ENCODE results near the gene LY6G5B.
A peak's percentile ranks its signal among the peaks of the same experiment; 100 is the strongest.

LY6G5B gene

DNA sequence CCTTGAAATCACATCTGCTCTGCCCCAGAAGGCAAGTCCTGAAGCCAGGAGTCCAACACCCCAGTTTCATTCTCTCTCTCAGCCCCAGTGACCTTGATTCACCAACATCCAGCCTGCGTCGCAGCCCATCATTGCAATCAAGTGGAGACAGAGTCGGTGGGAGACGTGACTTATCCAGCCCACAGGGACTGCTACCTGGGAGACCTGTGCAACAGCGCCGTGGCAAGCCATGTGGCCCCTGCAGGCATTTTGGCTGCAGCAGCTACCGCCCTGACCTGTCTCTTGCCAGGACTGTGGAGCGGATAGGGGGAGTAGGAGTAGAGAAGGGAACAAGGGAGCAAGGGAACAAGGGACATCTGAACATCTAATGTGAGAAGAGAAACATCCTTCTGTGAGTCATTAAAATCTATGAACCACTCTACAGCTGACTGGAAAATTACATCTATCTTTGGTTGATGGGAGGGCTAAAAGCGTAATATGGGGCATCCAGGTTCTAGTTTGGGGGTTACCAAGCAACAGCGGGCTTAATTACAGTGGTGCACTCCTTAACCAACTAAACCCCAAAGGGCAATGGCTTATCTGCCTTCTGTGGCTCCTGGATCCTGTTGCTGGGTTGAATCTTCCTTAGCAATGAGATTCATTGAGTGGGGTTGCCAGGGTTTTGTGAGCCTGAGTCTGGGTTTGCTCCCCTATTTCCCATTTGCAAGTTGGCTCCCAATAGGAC lies 47.9 kb downstream of the LY6G5B start:
- DNase-seq (ENCODE audit: low read depth) = no peak
- H3K4me3 ChIP-seq (ENCODE audit: low read length) = no peak overlapping the region
- TF ChIP-seq, protein P1, sequence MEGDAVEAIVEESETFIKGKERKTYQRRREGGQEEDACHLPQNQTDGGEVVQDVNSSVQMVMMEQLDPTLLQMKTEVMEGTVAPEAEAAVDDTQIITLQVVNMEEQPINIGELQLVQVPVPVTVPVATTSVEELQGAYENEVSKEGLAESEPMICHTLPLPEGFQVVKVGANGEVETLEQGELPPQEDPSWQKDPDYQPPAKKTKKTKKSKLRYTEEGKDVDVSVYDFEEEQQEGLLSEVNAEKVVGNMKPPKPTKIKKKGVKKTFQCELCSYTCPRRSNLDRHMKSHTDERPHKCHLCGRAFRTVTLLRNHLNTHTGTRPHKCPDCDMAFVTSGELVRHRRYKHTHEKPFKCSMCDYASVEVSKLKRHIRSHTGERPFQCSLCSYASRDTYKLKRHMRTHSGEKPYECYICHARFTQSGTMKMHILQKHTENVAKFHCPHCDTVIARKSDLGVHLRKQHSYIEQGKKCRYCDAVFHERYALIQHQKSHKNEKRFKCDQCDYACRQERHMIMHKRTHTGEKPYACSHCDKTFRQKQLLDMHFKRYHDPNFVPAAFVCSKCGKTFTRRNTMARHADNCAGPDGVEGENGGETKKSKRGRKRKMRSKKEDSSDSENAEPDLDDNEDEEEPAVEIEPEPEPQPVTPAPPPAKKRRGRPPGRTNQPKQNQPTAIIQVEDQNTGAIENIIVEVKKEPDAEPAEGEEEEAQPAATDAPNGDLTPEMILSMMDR (conservative IDR thresholded peaks at IDR 0.05; ENCODE audit: low read length) = no peak

DNA sequence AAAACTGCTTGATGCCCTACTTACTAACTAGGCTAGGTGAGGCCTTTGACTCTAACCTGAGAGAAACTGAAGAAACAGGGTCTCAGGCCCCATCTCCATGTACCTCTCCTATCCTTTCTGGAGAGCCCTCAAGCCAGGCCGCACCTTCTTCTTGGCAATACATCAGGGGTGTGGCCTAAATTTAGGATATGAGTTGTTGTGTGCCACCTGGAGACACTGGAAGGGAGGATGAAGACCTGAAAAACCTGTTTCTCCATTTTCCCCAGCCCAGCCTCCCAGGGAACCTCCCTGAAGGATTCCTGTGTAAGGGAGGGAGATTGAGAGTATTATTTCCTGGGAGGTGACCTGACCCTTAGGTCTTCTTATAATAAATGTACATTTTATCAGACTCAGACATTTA lies 48.5 kb downstream of the LY6G5B start:
- TF ChIP-seq, protein P1 (conservative IDR thresholded peaks at IDR 0.05; ENCODE audit: low read length) = no peak
- no peak for DNase-seq (ENCODE audit: low read depth)
- H3K4me3 ChIP-seq (ENCODE audit: low read length) = no peak overlapping the region

DNA sequence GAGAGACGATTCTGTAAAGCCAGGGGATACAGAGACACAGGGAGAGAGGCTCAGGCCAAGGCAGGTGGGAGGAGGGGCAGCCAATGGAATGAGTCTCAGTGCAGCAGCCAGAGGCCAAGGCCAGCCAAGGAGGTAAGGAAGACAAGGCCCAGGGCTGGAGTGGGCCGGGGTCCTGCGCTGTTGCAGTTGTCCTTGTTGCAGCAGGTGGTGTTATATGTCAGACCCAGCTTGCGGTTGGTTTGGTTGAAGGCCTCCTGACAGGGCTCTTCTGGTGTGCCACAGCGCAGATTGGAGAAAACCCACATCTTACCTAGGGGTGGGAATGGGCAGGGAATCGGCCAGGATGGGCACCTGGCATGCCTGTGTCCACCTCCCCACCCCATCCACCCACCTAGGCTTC lies 49.2 kb downstream of the LY6G5B start:
- DNase-seq (ENCODE audit: low read depth) = no peak
- H3K4me3 ChIP-seq (ENCODE audit: low read length) = no peak overlapping the region
- TF ChIP-seq, protein P1 (conservative IDR thresholded peaks at IDR 0.05; ENCODE audit: low read length) = no peak

DNA sequence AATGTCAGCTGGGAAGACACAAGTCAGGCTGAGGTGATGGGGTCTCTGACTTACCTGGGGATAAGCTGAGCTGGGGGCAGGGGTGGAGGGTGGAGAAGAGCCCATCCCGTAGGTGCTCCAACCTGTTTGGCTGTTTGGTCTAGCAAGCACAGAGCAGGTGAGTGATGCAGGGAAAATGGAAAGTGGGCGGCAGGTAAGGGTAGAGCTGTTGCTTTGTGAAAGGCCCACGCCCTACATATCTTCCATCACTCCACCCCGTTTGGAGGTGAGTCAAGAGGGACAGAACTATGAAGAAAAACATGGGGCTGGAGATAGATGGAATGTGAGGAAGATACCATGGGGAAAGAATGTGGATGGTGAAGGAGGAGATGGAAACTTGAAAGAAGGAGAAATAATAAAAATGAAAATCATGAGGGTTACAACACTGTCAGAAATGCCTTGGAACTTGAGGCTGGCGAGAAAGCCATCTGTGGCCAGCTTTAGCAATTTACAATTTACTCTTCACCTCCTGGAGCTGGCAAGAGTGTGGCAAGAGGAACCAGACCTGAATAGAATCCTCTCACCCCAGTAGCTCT lies 50.5 kb downstream of the LY6G5B start:
- TF ChIP-seq, protein P1 (conservative IDR thresholded peaks at IDR 0.05; ENCODE audit: low read length) = no peak
- no peak overlapping the region for H3K4me3 ChIP-seq (ENCODE audit: low read length)
- DNase-seq (ENCODE audit: low read depth) = peak; percentile 42

DNA sequence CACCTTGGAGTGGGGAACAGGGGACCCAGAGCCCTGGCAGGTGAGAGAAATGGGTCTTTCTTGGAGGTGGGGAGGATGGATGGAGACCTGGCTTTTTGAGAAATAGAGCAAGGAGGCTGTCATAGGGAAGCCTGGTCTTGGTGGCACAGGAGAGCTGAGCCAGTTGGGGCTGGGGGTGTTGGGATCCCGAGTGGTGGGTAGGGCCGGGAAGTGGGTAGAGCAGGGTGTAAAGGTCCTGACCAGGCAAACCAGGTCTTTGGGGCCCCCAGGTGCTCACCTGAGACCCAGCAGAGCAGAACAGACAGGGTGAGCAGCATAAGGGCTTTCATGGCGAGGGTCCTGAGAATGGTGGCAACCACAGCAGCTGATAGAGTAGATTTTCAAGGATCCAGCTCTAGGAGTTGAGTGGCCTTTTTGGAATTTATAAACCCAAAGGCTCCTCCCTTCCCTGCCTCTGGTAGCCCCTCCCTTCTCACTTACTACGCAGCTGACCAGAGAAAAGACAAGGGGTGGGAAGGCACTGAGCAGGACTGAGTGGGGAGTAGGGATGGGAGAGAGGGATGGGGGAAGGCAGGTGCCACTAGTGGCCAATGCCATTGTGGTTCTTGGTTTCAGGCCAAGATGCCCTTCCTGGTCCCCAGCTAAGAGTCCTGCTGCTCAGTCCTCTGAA lies 51.7 kb downstream of the LY6G5B start, which contains the start of gene LY6G6C:
TSS of gene LY6G6C (minus strand) at position 396 of the 670 bp plus-strand sequence. CDS start at position 329, 67 bp downstream.
- TF ChIP-seq, protein P1 (conservative IDR thresholded peaks at IDR 0.05; ENCODE audit: low read length) = no peak
- no peak within 1 kb of the TSS for H3K4me3 ChIP-seq (ENCODE audit: low read length)
- DNase-seq (ENCODE audit: low read depth) = no peak

DNA sequence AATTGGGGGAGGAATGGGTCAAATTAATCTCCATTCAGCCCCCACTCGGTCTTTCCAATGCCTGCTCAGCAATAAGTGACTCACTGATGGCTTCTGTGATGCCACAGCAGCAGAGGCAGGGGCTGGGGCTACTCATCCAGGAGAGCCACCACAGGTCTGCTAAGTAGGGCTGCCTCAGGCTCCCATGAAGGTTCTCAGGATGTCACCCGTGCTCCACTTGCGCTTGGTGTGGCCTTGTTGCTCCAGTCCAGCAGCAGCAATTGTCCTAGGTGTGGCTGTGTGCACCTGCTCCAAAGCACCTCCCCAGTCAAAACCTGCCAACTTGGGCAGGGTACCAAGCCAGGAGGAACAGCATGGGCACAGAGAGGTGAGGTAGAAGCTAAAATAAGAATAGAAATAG lies 52.4 kb downstream of the LY6G5B start:
- DNase-seq (ENCODE audit: low read depth) = no peak
- H3K4me3 ChIP-seq (ENCODE audit: low read length) = no peak overlapping the region
- TF ChIP-seq, protein P1 (conservative IDR thresholded peaks at IDR 0.05; ENCODE audit: low read length) = no peak

Measured in AG10803 (cell line).